Measurements from ENCODE around the gene FMN1. TPM values are rescaled to one million over a fixed set of nuclear protein-coding genes. Genes with fewer than 3 reads are reported as not detected.

Gene FMN1
- total and polyA plus RNA-seq, 2 of the 8 experiments (the other 6 are each of a cell fraction or from before 2014, with no cell fraction given): 0.27 to 3.7 TPM

DNA sequence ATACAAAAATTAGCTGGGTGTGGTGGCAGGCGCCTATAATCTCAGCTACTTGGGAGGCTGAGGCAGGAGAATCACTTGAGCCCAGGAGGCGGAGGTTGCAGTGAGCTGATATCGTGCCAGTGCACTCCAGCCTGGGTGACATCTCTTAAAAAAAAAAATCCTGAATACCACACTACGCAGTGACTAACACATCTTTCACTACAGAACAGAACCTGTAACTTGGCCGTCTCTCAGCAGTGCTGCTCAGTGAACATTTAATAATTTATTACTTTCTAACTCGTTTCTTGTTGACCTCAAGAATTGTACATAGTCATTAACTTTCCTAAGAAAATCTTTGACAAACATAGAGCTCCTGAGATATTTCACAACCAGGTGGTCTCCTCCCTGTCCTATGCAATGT lies 472.9 kb downstream of the FMN1 start (continued):
- TF ChIP-seq, protein P1, sequence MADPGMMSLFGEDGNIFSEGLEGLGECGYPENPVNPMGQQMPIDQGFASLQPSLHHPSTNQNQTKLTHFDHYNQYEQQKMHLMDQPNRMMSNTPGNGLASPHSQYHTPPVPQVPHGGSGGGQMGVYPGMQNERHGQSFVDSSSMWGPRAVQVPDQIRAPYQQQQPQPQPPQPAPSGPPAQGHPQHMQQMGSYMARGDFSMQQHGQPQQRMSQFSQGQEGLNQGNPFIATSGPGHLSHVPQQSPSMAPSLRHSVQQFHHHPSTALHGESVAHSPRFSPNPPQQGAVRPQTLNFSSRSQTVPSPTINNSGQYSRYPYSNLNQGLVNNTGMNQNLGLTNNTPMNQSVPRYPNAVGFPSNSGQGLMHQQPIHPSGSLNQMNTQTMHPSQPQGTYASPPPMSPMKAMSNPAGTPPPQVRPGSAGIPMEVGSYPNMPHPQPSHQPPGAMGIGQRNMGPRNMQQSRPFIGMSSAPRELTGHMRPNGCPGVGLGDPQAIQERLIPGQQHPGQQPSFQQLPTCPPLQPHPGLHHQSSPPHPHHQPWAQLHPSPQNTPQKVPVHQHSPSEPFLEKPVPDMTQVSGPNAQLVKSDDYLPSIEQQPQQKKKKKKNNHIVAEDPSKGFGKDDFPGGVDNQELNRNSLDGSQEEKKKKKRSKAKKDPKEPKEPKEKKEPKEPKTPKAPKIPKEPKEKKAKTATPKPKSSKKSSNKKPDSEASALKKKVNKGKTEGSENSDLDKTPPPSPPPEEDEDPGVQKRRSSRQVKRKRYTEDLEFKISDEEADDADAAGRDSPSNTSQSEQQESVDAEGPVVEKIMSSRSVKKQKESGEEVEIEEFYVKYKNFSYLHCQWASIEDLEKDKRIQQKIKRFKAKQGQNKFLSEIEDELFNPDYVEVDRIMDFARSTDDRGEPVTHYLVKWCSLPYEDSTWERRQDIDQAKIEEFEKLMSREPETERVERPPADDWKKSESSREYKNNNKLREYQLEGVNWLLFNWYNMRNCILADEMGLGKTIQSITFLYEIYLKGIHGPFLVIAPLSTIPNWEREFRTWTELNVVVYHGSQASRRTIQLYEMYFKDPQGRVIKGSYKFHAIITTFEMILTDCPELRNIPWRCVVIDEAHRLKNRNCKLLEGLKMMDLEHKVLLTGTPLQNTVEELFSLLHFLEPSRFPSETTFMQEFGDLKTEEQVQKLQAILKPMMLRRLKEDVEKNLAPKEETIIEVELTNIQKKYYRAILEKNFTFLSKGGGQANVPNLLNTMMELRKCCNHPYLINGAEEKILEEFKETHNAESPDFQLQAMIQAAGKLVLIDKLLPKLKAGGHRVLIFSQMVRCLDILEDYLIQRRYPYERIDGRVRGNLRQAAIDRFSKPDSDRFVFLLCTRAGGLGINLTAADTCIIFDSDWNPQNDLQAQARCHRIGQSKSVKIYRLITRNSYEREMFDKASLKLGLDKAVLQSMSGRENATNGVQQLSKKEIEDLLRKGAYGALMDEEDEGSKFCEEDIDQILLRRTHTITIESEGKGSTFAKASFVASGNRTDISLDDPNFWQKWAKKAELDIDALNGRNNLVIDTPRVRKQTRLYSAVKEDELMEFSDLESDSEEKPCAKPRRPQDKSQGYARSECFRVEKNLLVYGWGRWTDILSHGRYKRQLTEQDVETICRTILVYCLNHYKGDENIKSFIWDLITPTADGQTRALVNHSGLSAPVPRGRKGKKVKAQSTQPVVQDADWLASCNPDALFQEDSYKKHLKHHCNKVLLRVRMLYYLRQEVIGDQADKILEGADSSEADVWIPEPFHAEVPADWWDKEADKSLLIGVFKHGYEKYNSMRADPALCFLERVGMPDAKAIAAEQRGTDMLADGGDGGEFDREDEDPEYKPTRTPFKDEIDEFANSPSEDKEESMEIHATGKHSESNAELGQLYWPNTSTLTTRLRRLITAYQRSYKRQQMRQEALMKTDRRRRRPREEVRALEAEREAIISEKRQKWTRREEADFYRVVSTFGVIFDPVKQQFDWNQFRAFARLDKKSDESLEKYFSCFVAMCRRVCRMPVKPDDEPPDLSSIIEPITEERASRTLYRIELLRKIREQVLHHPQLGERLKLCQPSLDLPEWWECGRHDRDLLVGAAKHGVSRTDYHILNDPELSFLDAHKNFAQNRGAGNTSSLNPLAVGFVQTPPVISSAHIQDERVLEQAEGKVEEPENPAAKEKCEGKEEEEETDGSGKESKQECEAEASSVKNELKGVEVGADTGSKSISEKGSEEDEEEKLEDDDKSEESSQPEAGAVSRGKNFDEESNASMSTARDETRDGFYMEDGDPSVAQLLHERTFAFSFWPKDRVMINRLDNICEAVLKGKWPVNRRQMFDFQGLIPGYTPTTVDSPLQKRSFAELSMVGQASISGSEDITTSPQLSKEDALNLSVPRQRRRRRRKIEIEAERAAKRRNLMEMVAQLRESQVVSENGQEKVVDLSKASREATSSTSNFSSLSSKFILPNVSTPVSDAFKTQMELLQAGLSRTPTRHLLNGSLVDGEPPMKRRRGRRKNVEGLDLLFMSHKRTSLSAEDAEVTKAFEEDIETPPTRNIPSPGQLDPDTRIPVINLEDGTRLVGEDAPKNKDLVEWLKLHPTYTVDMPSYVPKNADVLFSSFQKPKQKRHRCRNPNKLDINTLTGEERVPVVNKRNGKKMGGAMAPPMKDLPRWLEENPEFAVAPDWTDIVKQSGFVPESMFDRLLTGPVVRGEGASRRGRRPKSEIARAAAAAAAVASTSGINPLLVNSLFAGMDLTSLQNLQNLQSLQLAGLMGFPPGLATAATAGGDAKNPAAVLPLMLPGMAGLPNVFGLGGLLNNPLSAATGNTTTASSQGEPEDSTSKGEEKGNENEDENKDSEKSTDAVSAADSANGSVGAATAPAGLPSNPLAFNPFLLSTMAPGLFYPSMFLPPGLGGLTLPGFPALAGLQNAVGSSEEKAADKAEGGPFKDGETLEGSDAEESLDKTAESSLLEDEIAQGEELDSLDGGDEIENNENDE (IDR thresholded peaks at IDR 0.05; ENCODE audit: insufficient replicate concordance, low read length): no peak
- TF ChIP-seq SIX5 (IDR thresholded peaks at IDR 0.05; ENCODE audit: low read depth, low read length): no peak
- TF ChIP-seq SAP30 (IDR thresholded peaks at IDR 0.05; ENCODE audit: insufficient read depth, insufficient replicate concordance, low read length): no peak
- no peak for TF ChIP-seq CEBPB (IDR thresholded peaks at IDR 0.05; ENCODE audit: low read depth, low read length)
